Activated naive CD8-positive, alpha-beta T cell (primary cell): Measurements from ENCODE around the gene SCFD1.
"Not testable (repeated sequence)": the region's sequence is repeated elsewhere in the genome, so short reads cannot be mapped to it uniquely, and the experiment has no call there.

Experiments used
- H3K27ac Mint-ChIP-seq: one replicate; pipeline ENCODE4 v1.8.0; 2021; ENCODE audit warnings: mixed read lengths
- H3K27me3 Mint-ChIP-seq: one replicate; pipeline ENCODE4 v1.8.0; 2021; ENCODE audit warnings: mixed read lengths
- H3K36me3 Mint-ChIP-seq: one replicate; pipeline ENCODE4 v1.8.0; 2021; ENCODE audit warnings: mixed read lengths
- H3K4me1 Mint-ChIP-seq: one replicate; pipeline ENCODE4 v1.8.0; 2021; ENCODE audit warnings: low read depth, mixed read lengths
- H3K4me3 Mint-ChIP-seq: one replicate; pipeline ENCODE4 v1.8.0; 2021; ENCODE audit warnings: mild to moderate bottlenecking, mixed read lengths
- H3K9me3 Mint-ChIP-seq: one replicate; pipeline ENCODE4 v1.8.0; 2021; ENCODE audit warnings: low read depth, mixed read lengths

SCFD1 gene

DNA sequence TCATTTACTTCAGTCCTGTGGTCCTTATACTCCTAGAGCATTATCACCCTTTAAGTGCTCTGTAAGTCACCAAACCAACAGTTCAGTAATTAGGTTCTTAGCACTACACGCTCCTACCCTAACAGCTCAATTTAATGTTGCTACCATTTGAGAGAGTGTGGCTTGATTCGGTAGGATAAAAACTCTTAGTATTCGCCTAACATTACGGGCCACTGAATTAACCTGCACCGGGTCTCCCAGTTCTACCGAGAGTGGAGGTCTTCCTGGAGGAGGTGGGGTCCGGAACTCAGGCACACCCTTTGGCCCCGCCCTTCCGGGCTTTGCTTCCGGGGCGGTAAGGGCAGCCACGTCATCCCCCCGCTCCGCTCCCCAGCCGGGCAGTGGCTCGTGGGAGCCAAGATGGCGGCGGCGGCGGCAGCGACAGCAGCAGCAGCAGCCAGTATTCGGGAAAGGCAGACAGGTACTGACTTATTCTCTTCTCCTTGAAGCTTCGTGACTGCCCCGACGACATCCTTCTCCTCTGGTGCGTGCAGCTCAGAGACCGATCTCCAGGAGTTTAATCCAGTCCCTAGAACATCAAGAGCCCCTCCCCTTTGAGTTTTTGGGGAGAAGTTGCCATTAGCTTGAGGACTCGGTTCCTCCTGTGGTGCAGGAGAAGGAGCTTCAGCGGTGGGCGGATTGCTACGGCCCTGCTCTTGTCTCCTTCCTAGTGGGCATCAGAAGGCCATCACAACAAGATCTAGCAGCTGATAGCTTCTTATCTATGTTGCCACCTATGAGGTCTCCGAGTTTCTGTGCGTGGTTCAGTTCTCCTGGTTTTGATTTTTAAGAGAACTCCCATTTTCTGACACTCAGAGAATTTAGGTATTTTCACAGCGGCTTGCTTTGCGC, at the start of gene SCFD1:
SCFD1 (plus strand) TSS at position 380 of the 891 bp plus-strand sequence; CDS start at position 400, 20 bp downstream.
- peak within 1 kb of the TSS; percentile 97 for H3K4me3 Mint-ChIP-seq
- no peaks in the 10 kb centered on the region for H3K9me3 Mint-ChIP-seq
- H3K27me3 Mint-ChIP-seq = no peaks in the 10 kb centered on the region
- peaks cover 41% of the 10 kb centered on the region for H3K4me1 Mint-ChIP-seq
- no peaks in the 10 kb centered on the region for H3K36me3 Mint-ChIP-seq
- H3K27ac Mint-ChIP-seq = peak within 1 kb of the TSS; percentile 96

GRCh38 chr14:30572771-30573170, 49.3 kb upstream of the SCFD1 start:
- Mint-ChIP-seq H3K4me1 (peaks cover 81% of the 10 kb centered on the region), H3K9me3 (no peaks in the 10 kb centered on the region), H3K27me3 (no peaks in the 10 kb centered on the region), H3K36me3 (peaks cover 2% of the 10 kb centered on the region), H3K27ac (no peak overlapping the region), H3K4me3 (no peak overlapping the region)

DNA sequence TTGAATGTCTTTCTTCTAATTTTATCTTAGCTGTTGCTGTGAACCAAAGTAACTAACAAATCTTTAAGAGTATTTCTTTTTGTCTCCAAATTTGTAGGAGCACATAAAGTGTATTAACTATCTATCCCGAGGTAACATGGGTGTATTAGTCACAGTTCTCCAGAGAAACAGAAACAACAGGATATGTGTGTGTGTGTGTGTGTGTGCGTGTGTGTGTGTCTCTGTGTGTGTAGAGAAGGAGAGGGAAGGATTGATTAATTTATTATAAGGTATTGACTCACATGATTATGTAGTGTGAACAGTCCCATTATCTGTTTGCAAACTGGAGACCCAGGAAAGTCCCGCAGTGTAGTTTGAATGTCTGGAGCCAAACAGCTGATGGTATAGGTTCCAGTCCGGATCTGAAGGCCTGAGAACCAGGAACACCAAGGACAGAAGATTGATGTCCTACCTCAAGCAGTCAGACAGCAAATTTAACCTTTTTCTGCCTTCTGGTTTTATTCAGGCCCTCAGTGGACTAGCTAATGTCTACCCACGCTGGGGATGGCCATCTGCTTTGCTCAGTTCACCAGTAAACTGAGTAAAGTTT, 48.8 kb upstream of the SCFD1 start:
- peaks cover 2% of the 10 kb centered on the region for H3K36me3 Mint-ChIP-seq
- H3K4me3 Mint-ChIP-seq = no peak overlapping the region
- H3K9me3 Mint-ChIP-seq = no peaks in the 10 kb centered on the region
- H3K27me3 Mint-ChIP-seq = no peaks in the 10 kb centered on the region
- no peak overlapping the region for H3K27ac Mint-ChIP-seq
- peaks cover 81% of the 10 kb centered on the region for H3K4me1 Mint-ChIP-seq

GRCh38 chr14:30573966-30574365, 48.2 kb upstream of the SCFD1 start:
- no peak overlapping the region for H3K27ac Mint-ChIP-seq
- H3K4me1 Mint-ChIP-seq = peaks cover 84% of the 10 kb centered on the region
- peaks cover 2% of the 10 kb centered on the region for H3K36me3 Mint-ChIP-seq
- H3K9me3 Mint-ChIP-seq = no peaks in the 10 kb centered on the region
- H3K4me3 Mint-ChIP-seq = no peak overlapping the region
- H3K27me3 Mint-ChIP-seq = no peaks in the 10 kb centered on the region

DNA sequence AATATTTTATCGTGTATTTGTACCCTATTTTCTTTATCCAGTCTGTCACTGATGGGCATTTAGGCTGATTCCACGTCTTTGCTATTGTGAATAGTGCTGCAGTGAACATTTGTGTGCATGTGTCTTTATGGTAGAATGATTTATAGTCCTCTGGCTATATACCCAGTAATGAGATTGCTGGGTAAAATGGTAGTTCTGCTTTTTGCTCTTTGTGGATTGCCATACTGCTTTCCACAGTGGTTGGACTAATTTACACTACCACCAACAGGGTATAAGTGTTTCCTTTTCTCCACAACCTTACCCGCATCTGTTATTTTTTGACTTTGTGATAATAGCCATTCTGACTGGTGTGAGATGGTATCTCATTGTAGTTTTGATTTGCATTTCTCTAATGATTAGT, 47.3 kb upstream of the SCFD1 start:
- peaks cover 78% of the 10 kb centered on the region for H3K4me1 Mint-ChIP-seq
- H3K36me3 Mint-ChIP-seq, H3K27me3 Mint-ChIP-seq, H3K27ac Mint-ChIP-seq, H3K9me3 Mint-ChIP-seq, H3K4me3 Mint-ChIP-seq: not testable (repeated sequence)

DNA sequence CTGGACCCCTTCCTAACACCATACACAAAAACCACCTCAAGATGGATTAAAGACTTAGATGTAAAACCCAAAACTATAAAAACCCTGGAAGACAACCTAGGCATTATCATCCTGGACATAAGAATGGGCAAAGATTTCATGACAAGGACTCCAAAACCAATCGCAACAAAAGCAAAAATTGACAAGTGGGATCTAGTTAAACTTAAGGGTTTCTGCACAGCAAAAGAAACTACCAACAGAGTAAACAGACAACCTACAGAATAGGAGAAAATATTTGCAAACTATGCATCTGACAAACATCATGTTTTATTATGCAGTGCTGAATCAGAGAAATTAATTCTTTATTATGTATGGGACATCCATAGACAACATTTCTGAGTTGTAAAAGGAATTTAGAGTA, 45.8 kb upstream of the SCFD1 start:
- H3K4me3 Mint-ChIP-seq, H3K27ac Mint-ChIP-seq, H3K27me3 Mint-ChIP-seq, H3K36me3 Mint-ChIP-seq, H3K9me3 Mint-ChIP-seq: not testable (repeated sequence)
- peaks cover 64% of the 10 kb centered on the region for H3K4me1 Mint-ChIP-seq

DNA sequence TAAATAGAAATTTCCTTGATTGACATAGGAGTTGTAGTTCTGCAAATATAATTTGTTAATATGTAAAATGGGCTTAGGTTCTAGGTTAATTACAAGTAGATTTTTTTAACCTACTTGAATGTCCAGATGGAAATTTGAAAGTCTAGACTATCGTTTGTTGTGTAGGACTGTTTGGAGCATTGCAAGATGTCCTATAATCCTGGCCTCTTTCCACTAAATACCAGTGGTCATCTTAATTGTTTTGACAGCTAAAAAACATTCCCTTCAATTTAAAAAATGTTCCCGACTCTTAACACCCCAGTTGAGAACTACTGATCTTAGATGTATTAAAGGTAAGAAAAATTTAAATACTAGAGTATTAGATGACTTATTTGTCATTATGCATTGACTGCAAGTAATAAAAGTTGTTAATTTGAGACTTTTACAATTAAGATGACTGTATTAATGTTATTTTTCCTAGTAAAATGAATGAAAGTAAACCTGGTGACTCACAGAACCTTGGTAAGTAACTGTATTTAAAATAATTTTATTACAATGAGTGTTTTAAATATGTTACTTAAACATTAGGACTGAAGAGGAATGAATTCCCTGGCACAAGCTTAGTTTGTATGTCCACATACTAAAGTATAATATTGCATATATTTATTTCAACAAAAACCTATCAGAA, 41.4 kb upstream of the SCFD1 start:
- no peaks in the 10 kb centered on the region for H3K27me3 Mint-ChIP-seq
- no peak overlapping the region for H3K27ac Mint-ChIP-seq
- H3K4me1 Mint-ChIP-seq = peaks cover 40% of the 10 kb centered on the region
- no peak overlapping the region for H3K4me3 Mint-ChIP-seq
- peaks cover 26% of the 10 kb centered on the region for H3K36me3 Mint-ChIP-seq
- H3K9me3 Mint-ChIP-seq = peaks cover 15% of the 10 kb centered on the region

GRCh38 chr14:30581283-30581625, 40.9 kb upstream of the SCFD1 start:
- no peak overlapping the region for H3K4me3 Mint-ChIP-seq
- H3K9me3 Mint-ChIP-seq = peaks cover 15% of the 10 kb centered on the region
- H3K4me1 Mint-ChIP-seq = peaks cover 40% of the 10 kb centered on the region
- no peak overlapping the region for H3K27ac Mint-ChIP-seq
- H3K36me3 Mint-ChIP-seq = peaks cover 26% of the 10 kb centered on the region
- H3K27me3 Mint-ChIP-seq = no peaks in the 10 kb centered on the region

DNA sequence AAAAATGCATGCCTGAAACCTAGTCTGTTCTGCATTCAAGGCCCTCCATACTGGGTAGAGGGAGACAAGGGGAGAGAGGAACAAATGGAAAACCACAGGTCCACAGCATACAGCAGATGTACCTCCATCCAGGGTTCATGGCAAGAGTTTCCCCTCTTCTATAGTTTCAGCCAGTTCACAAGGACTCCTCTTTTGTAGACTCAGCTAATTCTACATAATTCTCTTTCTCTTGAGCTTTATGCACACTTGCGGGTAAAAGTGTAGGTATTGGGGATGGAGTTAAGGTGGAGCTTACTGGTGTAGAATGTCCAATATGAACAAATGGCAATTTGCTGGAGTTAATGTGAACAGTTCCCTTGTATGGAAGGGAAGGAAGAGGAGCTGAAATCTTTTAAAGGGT, 39.7 kb upstream of the SCFD1 start:
- Mint-ChIP-seq H3K9me3 (peaks cover 15% of the 10 kb centered on the region), H3K4me3 (no peak overlapping the region), H3K36me3 (peaks cover 26% of the 10 kb centered on the region), H3K27ac (no peak overlapping the region), H3K4me1 (peaks cover 34% of the 10 kb centered on the region), H3K27me3 (no peaks in the 10 kb centered on the region)

DNA sequence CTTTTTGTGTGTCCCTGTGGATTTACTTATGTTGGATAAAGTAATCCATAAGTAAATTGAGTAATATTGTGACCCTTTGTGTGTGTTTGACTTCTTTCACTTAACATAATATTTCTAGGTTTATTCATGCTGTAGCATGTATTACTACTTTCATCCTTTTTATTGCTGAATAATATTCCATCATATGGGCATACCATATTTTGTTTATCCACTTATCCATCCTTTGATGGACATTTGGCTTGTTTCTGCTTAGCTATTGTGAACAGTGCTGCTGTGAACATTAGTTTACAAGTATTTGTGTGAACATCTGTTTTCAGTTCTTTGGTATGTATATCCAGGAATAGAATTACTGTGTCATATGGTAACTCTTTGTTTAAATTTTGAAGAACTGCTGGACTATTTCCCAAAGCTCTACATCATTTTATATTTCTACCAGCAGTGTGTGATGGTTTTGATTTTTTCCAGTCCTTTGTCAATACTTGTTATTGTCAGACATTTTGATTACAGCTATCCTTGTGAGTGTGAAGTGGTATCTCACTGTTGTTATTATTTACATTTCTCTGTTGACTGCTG, 38.0 kb upstream of the SCFD1 start:
- peaks cover 15% of the 10 kb centered on the region for H3K9me3 Mint-ChIP-seq
- H3K4me1 Mint-ChIP-seq = peaks cover 21% of the 10 kb centered on the region
- H3K36me3 Mint-ChIP-seq = peaks cover 26% of the 10 kb centered on the region
- no peak overlapping the region for H3K27ac Mint-ChIP-seq
- H3K4me3 Mint-ChIP-seq = no peak overlapping the region
- no peaks in the 10 kb centered on the region for H3K27me3 Mint-ChIP-seq

DNA sequence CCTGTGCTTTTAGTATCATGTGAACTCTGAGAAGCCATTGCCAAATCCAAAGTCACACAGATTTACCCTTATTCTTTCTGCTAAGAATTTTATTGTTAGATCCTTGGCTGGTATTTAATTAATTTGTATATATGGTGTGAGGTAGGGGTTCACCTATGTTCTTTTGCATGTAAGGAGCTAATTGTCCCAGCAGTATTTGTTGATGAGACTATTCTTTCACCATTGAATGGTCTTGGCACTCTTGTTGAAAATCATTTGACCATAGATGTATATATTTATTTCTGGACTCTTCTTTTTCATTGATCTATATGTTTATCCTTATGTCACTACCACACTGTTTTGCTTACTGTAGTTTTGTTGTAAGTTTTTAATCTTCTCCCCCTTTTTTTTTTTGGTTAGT, 36.9 kb upstream of the SCFD1 start:
- Mint-ChIP-seq H3K36me3 (peaks cover 29% of the 10 kb centered on the region), H3K27ac (no peak overlapping the region), H3K4me1 (peaks cover 21% of the 10 kb centered on the region), H3K9me3 (peaks cover 15% of the 10 kb centered on the region), H3K27me3 (no peaks in the 10 kb centered on the region), H3K4me3 (no peak overlapping the region)

- Mint-ChIP-seq H3K36me3 (peaks cover 29% of the 10 kb centered on the region), H3K4me1 (peaks cover 15% of the 10 kb centered on the region), H3K4me3 (no peak overlapping the region), H3K9me3 (peaks cover 15% of the 10 kb centered on the region), H3K27ac (no peak overlapping the region), H3K27me3 (no peaks in the 10 kb centered on the region)
These were observed 35.0 kb upstream of the SCFD1 start for GRCh38 chr14:30587141-30587540.

- Mint-ChIP-seq H3K4me1 (peaks cover 15% of the 10 kb centered on the region), H3K9me3 (peaks cover 10% of the 10 kb centered on the region), H3K36me3 (peaks cover 20% of the 10 kb centered on the region), H3K4me3 (no peak overlapping the region), H3K27ac (peak overlapping the region; percentile 47), H3K27me3 (no peaks in the 10 kb centered on the region)
These were observed 33.2 kb upstream of the SCFD1 start for GRCh38 chr14:30588873-30589272.

- Mint-ChIP-seq H3K27me3 (no peaks in the 10 kb centered on the region), H3K36me3 (peaks cover 3% of the 10 kb centered on the region), H3K27ac (no peak overlapping the region), H3K9me3 (no peaks in the 10 kb centered on the region), H3K4me1 (no peaks in the 10 kb centered on the region), H3K4me3 (no peak overlapping the region)
These were observed 25.2 kb upstream of the SCFD1 start for GRCh38 chr14:30596935-30597334.

DNA sequence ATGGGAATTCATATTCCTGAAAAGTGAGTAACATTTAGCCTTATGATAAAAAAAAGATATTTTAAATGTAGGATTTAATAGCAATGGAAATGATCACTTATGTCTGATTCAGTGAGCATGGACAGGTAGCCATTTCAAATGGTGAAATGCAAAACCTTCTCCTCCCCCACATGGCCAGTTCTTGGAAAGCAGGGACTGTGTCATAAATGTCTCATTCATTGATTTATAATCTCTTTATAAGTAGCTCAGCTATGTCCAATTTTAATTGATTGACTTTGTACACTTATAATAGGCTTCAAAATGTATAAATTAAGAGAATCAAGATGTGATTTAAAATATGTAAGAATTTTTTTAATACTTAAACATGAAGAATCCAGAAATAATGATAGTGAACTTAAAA, 24.6 kb upstream of the SCFD1 start:
- Mint-ChIP-seq H3K27me3 (no peaks in the 10 kb centered on the region), H3K9me3 (no peaks in the 10 kb centered on the region), H3K4me3 (no peak overlapping the region), H3K27ac (no peak overlapping the region), H3K36me3 (peaks cover 3% of the 10 kb centered on the region), H3K4me1 (no peaks in the 10 kb centered on the region)
